GM12878 (cell line): ENCODE measurements around the gene SASH1. TPM values are rescaled to one million over a fixed set of nuclear protein-coding genes. Genes with fewer than 3 reads are reported as not detected.

Source experiments
- ATAC-seq: fragments of 200-7000 bp; cut with Tn5 transposase; 3 replicates; pipeline ENCODE4 v1.9.1; 2020; ENCODE audit warnings: mild to moderate bottlenecking, moderate library complexity
- BruUV-seq: library from RNA; stranded (reverse); fragments of 400-500 nt; replicated peaks from 2 replicates; lab custom pipeline; 2021; lab: Mats Ljungman, UMichigan
- CTCF ChIA-PET: fragments of 300-600 bp; sonication (Branson Sonifier 250); formaldehyde crosslinking; extraction: SDS; loops from one replicate; lab custom pipeline; 2021; ENCODE audit warnings: inconsistent platforms; lab: Yijun Ruan, JAX
- POLR2A ChIA-PET: fragments of 350-600 bp; formaldehyde crosslinking; extraction: SDS; loops from one replicate; lab custom pipeline; 2021; ENCODE audit warnings: inconsistent platforms; lab: Charles Lee
- RAD21 ChIA-PET: fragments of 300-600 bp; sonication (Branson Sonifier 250); formaldehyde crosslinking; loops from one replicate; lab custom pipeline; 2023; ENCODE audit warnings: antibody characterized with exemption; ENCODE audit not compliant: unreplicated experiment; lab: Charles Lee
- SMC1A ChIA-PET: fragments of 300-600 bp; sonication (Branson Sonifier 250); formaldehyde crosslinking; loops from one replicate; lab custom pipeline; 2023; ENCODE audit not compliant: unreplicated experiment, uncharacterized antibody; lab: Charles Lee
- DNase-seq: peaks from one replicate; pipeline ENCODE4 v3.0.0-alpha.2; 2011; ENCODE audit warnings: low read depth, low spot score
- FAIRE-seq: peaks from 3 replicates; lab custom pipeline; 2011; peaks lifted over from hg19 to GRCh38; lab: Jason Lieb, UNC
- H2AFZ ChIP-seq: 2 replicates; pipeline ENCODE4 v1.6.0; 2011; ENCODE audit warnings: low read depth, low read length, control low read depth; ENCODE audit not compliant: control insufficient read depth
- H3K27ac ChIP-seq: 2 replicates; pipeline ENCODE4 v1.5.1; 2011; ENCODE audit warnings: control low read depth; ENCODE audit not compliant: control insufficient read depth, insufficient read depth
- H3K27me3 ChIP-seq, 2 experiments: replicated peaks in 1 of 2; 2 replicates each; pipeline versions ENCODE4 v1.6.0 to v1.6.1; 2011; ENCODE audit warnings: low read length in 1 of 2; ENCODE audit not compliant: control insufficient read depth in 2 of 2, insufficient read depth in 2 of 2
- H3K36me3 ChIP-seq, 2 experiments: 2 replicates each; pipeline ENCODE4 v1.5.1; 2011; ENCODE audit warnings: low read length in 1 of 2; ENCODE audit not compliant: control insufficient read depth in 2 of 2, insufficient read depth in 2 of 2
- H3K4me1 ChIP-seq: 2 replicates; pipeline ENCODE4 v1.6.1; 2011; ENCODE audit warnings: mild to moderate bottlenecking, low read length, moderate library complexity, mixed read lengths; ENCODE audit not compliant: control insufficient read depth, insufficient read depth
- H3K4me2 ChIP-seq: 2 replicates; pipeline ENCODE4 v1.6.0; 2011; ENCODE audit warnings: control low read depth; ENCODE audit not compliant: control insufficient read depth, insufficient read depth
- H3K4me3 ChIP-seq: fragments of 200-600 bp; sonication (generic); 2 replicates; pipeline ENCODE4 v1.5.1; 2016
- H3K79me2 ChIP-seq: 2 replicates; pipeline ENCODE4 v1.6.0; 2011; ENCODE audit warnings: low read length; ENCODE audit not compliant: control insufficient read depth, insufficient read depth
- H3K9ac ChIP-seq: 2 replicates; pipeline ENCODE4 v1.8.0; 2011; ENCODE audit warnings: low read length, control low read depth, mixed read lengths; ENCODE audit not compliant: control insufficient read depth, insufficient read depth
- H3K9me3 ChIP-seq: replicated peaks from 3 replicates; pipeline ENCODE4 v1.5.1; 2011; ENCODE audit warnings: mild to moderate bottlenecking, low read length; ENCODE audit not compliant: control insufficient read depth, insufficient read depth
- H4K20me1 ChIP-seq: 2 replicates; pipeline ENCODE4 v1.6.0; 2011; ENCODE audit not compliant: control insufficient read depth, insufficient read depth
- HCFC1 ChIP-seq: fragments of 150-350 bp; IDR thresholded peaks from 2 replicates; pipeline ENCODE4 v1.6.1; 2014; ENCODE audit warnings: low read length
- KDM1A ChIP-seq: fragments of 200-600 bp; sonication (generic); IDR thresholded peaks from 2 replicates; pipeline ENCODE4 v1.6.1; 2016; ENCODE audit warnings: borderline replicate concordance
- KLF5 ChIP-seq: fragments of 450-650 bp; IDR thresholded peaks from 2 replicates; pipeline ENCODE4 v1.6.1; 2014; ENCODE audit warnings: mild to moderate bottlenecking; ENCODE audit not compliant: partially characterized antibody
- NBN ChIP-seq: fragments of 450-650 bp; IDR thresholded peaks from 2 replicates; pipeline ENCODE4 v1.6.1; 2016
- RB1 ChIP-seq: fragments of 450-650 bp; formaldehyde crosslinking; IDR thresholded peaks from 2 replicates; pipeline ENCODE4 v1.6.1; 2017; ENCODE audit warnings: mild to moderate bottlenecking, borderline replicate concordance
- TAF1 ChIP-seq: IDR thresholded peaks from 2 replicates; pipeline ENCODE4 v1.6.1; 2011; ENCODE audit warnings: mild to moderate bottlenecking, low read depth, low read length, borderline replicate concordance
- ZNF274 ChIP-seq: IDR thresholded peaks from one replicate; pipeline ENCODE4 v1.8.0; 2011; ENCODE audit not compliant: insufficient read length, insufficient read depth
- WGBS: methylation state at CpG from one replicate; pipeline ENCODE4 v1.1.6; 2016; ENCODE audit warnings: low lambda C conversion rate; ENCODE audit not compliant: insufficient replicate concordance, insufficient coverage; ENCODE audit errors: missing lambda C conversion rate; 5-methylcytosine and 5-hydroxymethylcytosine counted together
- in situ Hi-C: fragments of 300-500 bp; cut with MboI; formaldehyde crosslinking; loops from 9 replicates; pipeline ENCODE4 v1.14.3; 2018; ENCODE audit warnings: mixed read lengths
- intact Hi-C: fragments of 100-400 bp; cut with micrococcal nuclease; formaldehyde crosslinking; loops from one replicate; pipeline ENCODE4 v1.14.2; 2022; ENCODE audit not compliant: unreplicated experiment
- polyA plus RNA-seq, 11 experiments: library from polyadenylated mRNA; depleted of rRNA in 4 of 11; unstranded in 6 of 11; stranded (reverse) in 5 of 11; fragments of >200 nt; fragmentation: Nextera tagmentation in 4 of 11; fragmentation: Illumina TruSeq in 1 of 11; extraction: Ambion mirVana in 4 of 11; extraction: Trizol in 1 of 11; gene quantifications; 1 replicate in 1 of 11; 2 replicates in 10 of 11; pipeline versions ENCODE4 v1.2.1 to v1.2.3, GENCODE V29; 2011 to 2016; ENCODE audit warnings: inconsistent platforms in 2 of 11, missing spikeins in 2 of 11, low read depth in 1 of 11
- total RNA-seq, 4 experiments: library from RNA; depleted of rRNA in 3 of 4; stranded (reverse); fragments of >200 nt in 3 of 4; fragmentation: Illumina TruSeq in 1 of 4; extraction: Trizol in 1 of 4; gene quantifications; 2 replicates each; pipeline versions ENCODE4 v1.2.1 to v1.2.3, GENCODE V29; 2013 to 2021
- TF ChIP-seq, protein P1 (sequence below): IDR thresholded peaks from 2 replicates; pipeline ENCODE4 v1.6.1; 2012; ENCODE audit warnings: low read depth, low read length, improper control_type of control experiment
- TF ChIP-seq, protein P2 (sequence below): IDR thresholded peaks from 2 replicates; pipeline ENCODE4 v1.6.1; 2012; ENCODE audit warnings: low read depth, low read length, improper control_type of control experiment

The SASH1 gene
- total and polyA plus RNA-seq, 10 of the 15 experiments (the other 5 are each of a cell fraction or from before 2014, with no cell fraction given), result 0.01 to 0.73 (median 0.14) TPM; not detected in 4

DNA sequence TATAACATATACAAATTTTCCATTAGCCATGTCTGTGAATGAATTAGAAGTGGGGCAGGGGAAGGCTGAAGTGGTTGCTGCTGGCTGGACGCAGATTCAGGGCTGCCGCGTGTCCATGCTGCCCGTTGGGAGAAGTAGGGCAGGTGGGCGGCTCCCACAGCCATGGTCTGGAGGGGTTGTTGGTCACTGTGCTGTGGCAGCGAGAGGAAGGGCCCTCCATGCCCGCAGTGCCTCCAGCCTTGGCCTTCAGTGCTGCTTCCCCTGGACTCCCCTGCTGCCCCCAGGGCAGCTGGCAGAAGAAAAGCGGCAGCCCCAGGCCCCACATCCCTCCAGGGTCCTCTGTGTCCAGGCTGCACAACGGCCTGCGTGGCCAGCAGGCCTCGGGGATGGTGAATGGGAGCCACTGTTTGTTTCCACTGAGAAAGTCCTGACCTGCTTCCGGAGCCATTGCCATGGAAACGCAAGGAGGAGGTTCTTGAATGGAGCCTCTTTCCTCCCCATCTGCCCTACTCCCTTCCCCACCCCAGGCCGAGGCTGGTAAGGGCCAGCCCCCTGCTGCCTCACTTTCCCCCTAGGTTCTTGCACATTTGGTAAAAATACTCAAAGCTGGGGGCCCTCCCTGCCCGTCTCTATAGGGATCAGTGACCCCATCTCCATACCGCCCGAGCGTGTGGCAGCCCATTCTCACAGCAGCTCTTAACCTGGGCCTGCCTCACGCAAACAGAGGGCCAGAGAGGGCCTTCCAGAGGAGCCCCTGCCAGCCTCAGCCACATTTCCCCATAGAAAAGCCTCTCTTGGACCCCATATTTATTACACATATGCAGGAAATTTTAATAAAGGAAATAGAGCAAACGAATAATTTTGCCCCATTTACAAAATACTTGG, 113.3 kb downstream of the SASH1 start:
- WGBS, result 47% methylated on average over 19 of the region's 20 CpGs
- DNase-seq (no peak), FAIRE-seq (no peak), ATAC-seq (no peak)
- H3K79me2 ChIP-seq, result no peaks in the 10 kb centered on the region
- no peaks in the 10 kb centered on the region for H3K4me1 ChIP-seq
- CTCF ChIA-PET, result interaction anchor here (1.5 kb wide), 1 partner anchor 279 kb away, joined by 4 read pairs; no protein-coding TSS in a partner anchor
- no peak overlapping the region for H2AFZ ChIP-seq
- H3K4me3 ChIP-seq, result no peak overlapping the region
- SMC1A ChIA-PET, result no interaction called here
- RAD21 ChIA-PET, result no interaction called here
- no peak for TF ChIP-seq KLF5
- no peak for TF ChIP-seq TAF1
- no peak for TF ChIP-seq HCFC1
- TF ChIP-seq, protein P1, sequence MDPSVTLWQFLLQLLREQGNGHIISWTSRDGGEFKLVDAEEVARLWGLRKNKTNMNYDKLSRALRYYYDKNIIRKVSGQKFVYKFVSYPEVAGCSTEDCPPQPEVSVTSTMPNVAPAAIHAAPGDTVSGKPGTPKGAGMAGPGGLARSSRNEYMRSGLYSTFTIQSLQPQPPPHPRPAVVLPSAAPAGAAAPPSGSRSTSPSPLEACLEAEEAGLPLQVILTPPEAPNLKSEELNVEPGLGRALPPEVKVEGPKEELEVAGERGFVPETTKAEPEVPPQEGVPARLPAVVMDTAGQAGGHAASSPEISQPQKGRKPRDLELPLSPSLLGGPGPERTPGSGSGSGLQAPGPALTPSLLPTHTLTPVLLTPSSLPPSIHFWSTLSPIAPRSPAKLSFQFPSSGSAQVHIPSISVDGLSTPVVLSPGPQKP, result no peak
- no peak for TF ChIP-seq NBN
- TF ChIP-seq KDM1A, result no peak
- TF ChIP-seq, protein P2, sequence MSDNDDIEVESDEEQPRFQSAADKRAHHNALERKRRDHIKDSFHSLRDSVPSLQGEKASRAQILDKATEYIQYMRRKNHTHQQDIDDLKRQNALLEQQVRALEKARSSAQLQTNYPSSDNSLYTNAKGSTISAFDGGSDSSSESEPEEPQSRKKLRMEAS, result no peak
- no peak for TF ChIP-seq ZNF274
- no peak for TF ChIP-seq RB1
- intact Hi-C loops, result no loop called here
- no peaks in the 10 kb centered on the region for H3K9me3 ChIP-seq
- H3K4me2 ChIP-seq, result no peak overlapping the region
- H3K9ac ChIP-seq, result no peak overlapping the region
- H3K36me3 ChIP-seq, result no peaks in the 10 kb centered on the region
- in situ Hi-C loops, result no loop called here
- H3K27ac ChIP-seq, result no peak overlapping the region
- H3K27me3 ChIP-seq, result no peaks in the 10 kb centered on the region; a peak in 2 of 4 replicates
- BruUV-seq, result no TSS peak
- no peaks in the 10 kb centered on the region for H4K20me1 ChIP-seq
- POLR2A ChIA-PET, result no interaction called here
